ENCODE results near the gene ARHGEF7. TPM values are rescaled to one million over a fixed set of nuclear protein-coding genes. Genes with fewer than 3 reads are reported as not detected.

Gene ARHGEF7
- total RNA-seq, 1 donor from 2014 or later = 64.6 TPM

- no peak overlapping the region for H2AFZ ChIP-seq (replicated peaks)
- no peaks in the 10 kb centered on the region for H3K36me3 ChIP-seq
- H3K9me3 ChIP-seq (ENCODE audit: low read depth) = no peaks in the 10 kb centered on the region
- Mint-ChIP-seq H3K4me1 (peaks cover 9% of the 10 kb centered on the region), H3K27me3 (ENCODE audit: insufficient read depth, low read depth) (peaks cover 5% of the 10 kb centered on the region), H3K9me3 (peaks cover 2% of the 10 kb centered on the region), H3K4me3 (no peak overlapping the region), H3K36me3 (no peaks in the 10 kb centered on the region), H3K27ac (no peak overlapping the region)
- H4K20me1 ChIP-seq (ENCODE audit: low read depth) = no peaks in the 10 kb centered on the region
- H3K27me3 ChIP-seq = no peaks in the 10 kb centered on the region
- H3K4me1 ChIP-seq = no peaks in the 10 kb centered on the region
- H3F3A ChIP-seq (ENCODE audit: low read depth) = no peaks in the 10 kb centered on the region
- no peak overlapping the region for H3K4me2 ChIP-seq
- H3K79me2 ChIP-seq (ENCODE audit: low read depth) = no peaks in the 10 kb centered on the region
- no peak overlapping the region for H3K4me3 ChIP-seq
- DNase-seq (ENCODE audit: low spot score) = no peak
- H3K27ac ChIP-seq = no peak overlapping the region
- no peak for TF ChIP-seq EZH2 (IDR thresholded peaks at IDR 0.05)
- no peak for TF ChIP-seq CTCF (IDR thresholded peaks at IDR 0.05)
- TF ChIP-seq EZH2phosphoT487 (IDR thresholded peaks at IDR 0.05) = no peak
- H3K9ac ChIP-seq = no peak overlapping the region
Observed at GRCh38 chr13:111329641-111330040, 214.5 kb downstream of the ARHGEF7 start.

DNA sequence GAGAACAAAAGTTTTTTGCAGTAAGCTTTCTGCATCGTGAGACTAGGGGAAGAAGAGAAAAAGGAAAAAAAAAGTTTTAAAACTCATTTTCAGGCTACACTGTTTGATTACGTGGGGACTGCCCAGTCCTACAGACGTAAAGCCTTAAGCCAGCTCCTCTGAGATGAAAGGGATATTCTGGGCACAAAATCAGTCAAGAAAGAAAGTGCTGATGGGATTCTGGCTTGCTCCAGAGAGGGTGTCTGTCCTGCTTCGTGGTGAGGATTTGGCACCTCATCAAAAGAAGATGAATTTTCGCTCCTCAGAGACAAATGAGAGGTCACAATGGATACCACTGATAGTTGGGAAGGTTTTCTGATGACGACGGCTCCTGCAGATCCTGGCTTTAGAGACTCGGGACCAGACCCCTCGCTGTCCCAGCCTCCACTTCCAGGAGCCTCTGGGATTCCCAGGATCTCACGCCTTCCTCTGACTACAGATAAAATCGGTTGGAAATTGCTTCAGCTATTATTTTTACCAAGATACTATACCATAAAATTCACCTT is 215.0 kb downstream of the ARHGEF7 start:
- no peak overlapping the region for H3K27ac ChIP-seq
- no peaks in the 10 kb centered on the region for H3K36me3 ChIP-seq
- no peaks in the 10 kb centered on the region for H3F3A ChIP-seq (ENCODE audit: low read depth)
- no peaks in the 10 kb centered on the region for H4K20me1 ChIP-seq (ENCODE audit: low read depth)
- no peaks in the 10 kb centered on the region for H3K9me3 ChIP-seq (ENCODE audit: low read depth)
- no peaks in the 10 kb centered on the region for H3K4me1 ChIP-seq
- no peaks in the 10 kb centered on the region for H3K79me2 ChIP-seq (ENCODE audit: low read depth)
- H2AFZ ChIP-seq (replicated peaks) = no peak overlapping the region
- Mint-ChIP-seq H3K9me3 (peaks cover 2% of the 10 kb centered on the region), H3K4me3 (no peak overlapping the region), H3K27ac (no peak overlapping the region), H3K36me3 (no peaks in the 10 kb centered on the region), H3K4me1 (peaks cover 6% of the 10 kb centered on the region), H3K27me3 (ENCODE audit: insufficient read depth, low read depth) (peaks cover 5% of the 10 kb centered on the region)
- TF ChIP-seq CTCF (IDR thresholded peaks at IDR 0.05) = no peak
- TF ChIP-seq EZH2 (IDR thresholded peaks at IDR 0.05) = no peak
- TF ChIP-seq EZH2phosphoT487 (IDR thresholded peaks at IDR 0.05) = no peak
- no peak overlapping the region for H3K4me3 ChIP-seq
- H3K4me2 ChIP-seq = no peak overlapping the region
- no peaks in the 10 kb centered on the region for H3K27me3 ChIP-seq
- no peak overlapping the region for H3K9ac ChIP-seq
- DNase-seq (ENCODE audit: low spot score) = no peak

- no peaks in the 10 kb centered on the region for H3K4me1 ChIP-seq
- H3K36me3 ChIP-seq = no peaks in the 10 kb centered on the region
- no peak overlapping the region for H3K27ac ChIP-seq
- Mint-ChIP-seq H3K36me3 (no peaks in the 10 kb centered on the region), H3K4me3 (no peak overlapping the region), H3K9me3 (peaks cover 4% of the 10 kb centered on the region), H3K27me3 (ENCODE audit: insufficient read depth, low read depth) (no peaks in the 10 kb centered on the region), H3K27ac (no peak overlapping the region), H3K4me1 (no peaks in the 10 kb centered on the region)
- no peak overlapping the region for H2AFZ ChIP-seq (replicated peaks)
- H3K79me2 ChIP-seq (ENCODE audit: low read depth) = no peaks in the 10 kb centered on the region
- no peaks in the 10 kb centered on the region for H3K9me3 ChIP-seq (ENCODE audit: low read depth)
- no peak overlapping the region for H3K9ac ChIP-seq
- H3K4me2 ChIP-seq = no peak overlapping the region
- no peak overlapping the region for H3K4me3 ChIP-seq
- H3K27me3 ChIP-seq = no peaks in the 10 kb centered on the region
- H4K20me1 ChIP-seq (ENCODE audit: low read depth) = no peaks in the 10 kb centered on the region
- no peaks in the 10 kb centered on the region for H3F3A ChIP-seq (ENCODE audit: low read depth)
- DNase-seq (ENCODE audit: low spot score) = no peak
- no peak for TF ChIP-seq CTCF (IDR thresholded peaks at IDR 0.05)
- no peak for TF ChIP-seq EZH2 (IDR thresholded peaks at IDR 0.05)
- TF ChIP-seq EZH2phosphoT487 (IDR thresholded peaks at IDR 0.05) = no peak
Observed at GRCh38 chr13:111335298-111335697, 220.2 kb downstream of the ARHGEF7 start.

All from neural progenitor cell (in vitro differentiated cells).